ENCODE measurements around the gene FNDC4. TPM values are rescaled to one million over a fixed set of nuclear protein-coding genes. Genes with fewer than 3 reads are reported as not detected.

The FNDC4 gene
- total RNA-seq, 1 experiment from 2014 or later = 2.4 TPM

GRCh38 chr2:27518113-27518781, 23.2 kb upstream of the FNDC4 start:
- H3K4me1 ChIP-seq = no peaks in the 10 kb centered on the region
- TF ChIP-seq CTCF (IDR thresholded peaks at IDR 0.05; ENCODE audit: insufficient read depth in 1 of 2, low read depth in 1 of 2, low read length in 1 of 2, severe bottlenecking in 1 of 2, unreplicated experiment in 1 of 2) = no peak
- no TSS peak for BruUV-seq (replicated peaks)
- intact Hi-C loops (cut with micrococcal nuclease; ENCODE audit: unreplicated experiment) = no loop called here
- Mint-ChIP-seq H3K4me3 (ENCODE audit: unreplicated experiment) (no peak overlapping the region), H3K27ac (ENCODE audit: unreplicated experiment) (no peak overlapping the region), H3K27me3 (ENCODE audit: insufficient read depth, unreplicated experiment) (no peaks in the 10 kb centered on the region), H3K36me3 (ENCODE audit: insufficient read depth, unreplicated experiment) (no peaks in the 10 kb centered on the region), H3K9me3 (ENCODE audit: unreplicated experiment) (no peaks in the 10 kb centered on the region), H3K4me1 (ENCODE audit: low read depth, unreplicated experiment) (no peaks in the 10 kb centered on the region)
- ChIA-PET CTCF (interaction anchor here (0.6 kb wide), 1 partner anchor 75 kb away, joined by 3 read pairs; no protein-coding TSS in a partner anchor), POLR2A (no interaction called here)
- H3K27me3 ChIP-seq (replicated peaks; ENCODE audit: control insufficient read depth, insufficient read depth, low read length) = no peaks in the 10 kb centered on the region; the same call in 1 of the 2 replicates
- no peaks in the 10 kb centered on the region for H3K36me3 ChIP-seq (ENCODE audit: control insufficient read depth, insufficient read depth, low read length)
- no peak overlapping the region for H3K4me3 ChIP-seq (ENCODE audit: low read depth, low read length)
- no peaks in the 10 kb centered on the region for H3K9me3 ChIP-seq
- no peak for DNase-seq

- BruUV-seq (replicated peaks) = no TSS peak
- ChIA-PET CTCF (no interaction called here), POLR2A (no interaction called here)
- no peaks in the 10 kb centered on the region for H3K36me3 Mint-ChIP-seq (ENCODE audit: insufficient read depth, unreplicated experiment)
- H3K27me3 Mint-ChIP-seq (ENCODE audit: insufficient read depth, unreplicated experiment) = no peaks in the 10 kb centered on the region
- intact Hi-C loops (cut with micrococcal nuclease; ENCODE audit: unreplicated experiment) = no loop called here
- H3K36me3 ChIP-seq (ENCODE audit: control insufficient read depth, insufficient read depth, low read length) = no peaks in the 10 kb centered on the region
- H3K9me3 Mint-ChIP-seq (ENCODE audit: unreplicated experiment) = no peaks in the 10 kb centered on the region
- no peaks in the 10 kb centered on the region for H3K4me1 ChIP-seq
- H3K4me1 Mint-ChIP-seq (ENCODE audit: low read depth, unreplicated experiment) = no peaks in the 10 kb centered on the region
- H3K27me3 ChIP-seq (replicated peaks; ENCODE audit: control insufficient read depth, insufficient read depth, low read length) = no peaks in the 10 kb centered on the region
- DNase-seq = no peak
- H3K4me3 ChIP-seq (ENCODE audit: low read depth, low read length) = no peak overlapping the region
- no peak for TF ChIP-seq CTCF (IDR thresholded peaks at IDR 0.05; ENCODE audit: insufficient read depth in 1 of 2, low read depth in 1 of 2, low read length in 1 of 2, severe bottlenecking in 1 of 2, unreplicated experiment in 1 of 2)
- no peak overlapping the region for H3K27ac Mint-ChIP-seq (ENCODE audit: unreplicated experiment)
- no peaks in the 10 kb centered on the region for H3K9me3 ChIP-seq
- H3K4me3 Mint-ChIP-seq (ENCODE audit: unreplicated experiment) = no peak overlapping the region
Measured at GRCh38 chr2:27509326-27509725, 14.3 kb upstream of the FNDC4 start.

GRCh38 chr2:27507293-27507692, 12.3 kb upstream of the FNDC4 start:
- Mint-ChIP-seq H3K36me3 (ENCODE audit: insufficient read depth, unreplicated experiment) (no peaks in the 10 kb centered on the region), H3K27me3 (ENCODE audit: insufficient read depth, unreplicated experiment) (no peaks in the 10 kb centered on the region), H3K9me3 (ENCODE audit: unreplicated experiment) (no peaks in the 10 kb centered on the region), H3K27ac (ENCODE audit: unreplicated experiment) (no peak overlapping the region), H3K4me1 (ENCODE audit: low read depth, unreplicated experiment) (no peaks in the 10 kb centered on the region), H3K4me3 (ENCODE audit: unreplicated experiment) (no peak overlapping the region)
- Histone ChIP-seq H3K4me3 (ENCODE audit: low read depth, low read length) (no peak overlapping the region), H3K9me3 (no peaks in the 10 kb centered on the region), H3K27me3 (replicated peaks; ENCODE audit: control insufficient read depth, insufficient read depth, low read length) (no peaks in the 10 kb centered on the region), H3K36me3 (ENCODE audit: control insufficient read depth, insufficient read depth, low read length) (no peaks in the 10 kb centered on the region), H3K4me1 (no peaks in the 10 kb centered on the region)
- no TSS peak for BruUV-seq (replicated peaks)
- ChIA-PET POLR2A (no interaction called here), CTCF (no interaction called here)
- intact Hi-C loops (cut with micrococcal nuclease; ENCODE audit: unreplicated experiment) = no loop called here
- no peak for DNase-seq
- no peak for TF ChIP-seq CTCF (IDR thresholded peaks at IDR 0.05; ENCODE audit: insufficient read depth in 1 of 2, low read depth in 1 of 2, low read length in 1 of 2, severe bottlenecking in 1 of 2, unreplicated experiment in 1 of 2)

All from Caco-2 (cell line).